Loucy (cell line): ENCODE measurements around the gene KLHL17.

Experiments
- EZH2phosphoT487 ChIP-seq: fragments of 200-600 bp; IDR thresholded peaks from 2 replicates; pipeline ENCODE4 v1.6.1; 2018; ENCODE audit warnings: antibody characterized with exemption, mild to moderate bottlenecking, moderate library complexity, borderline replicate concordance
- TF ChIP-seq, protein P1 (sequence below): fragments of 200-600 bp; sonication (generic); conservative IDR thresholded peaks from 2 replicates; pipeline ENCODE4 v1.5.1; 2014; ENCODE audit warnings: mild to moderate bottlenecking, antibody characterized with exemption, low read length

DNA sequence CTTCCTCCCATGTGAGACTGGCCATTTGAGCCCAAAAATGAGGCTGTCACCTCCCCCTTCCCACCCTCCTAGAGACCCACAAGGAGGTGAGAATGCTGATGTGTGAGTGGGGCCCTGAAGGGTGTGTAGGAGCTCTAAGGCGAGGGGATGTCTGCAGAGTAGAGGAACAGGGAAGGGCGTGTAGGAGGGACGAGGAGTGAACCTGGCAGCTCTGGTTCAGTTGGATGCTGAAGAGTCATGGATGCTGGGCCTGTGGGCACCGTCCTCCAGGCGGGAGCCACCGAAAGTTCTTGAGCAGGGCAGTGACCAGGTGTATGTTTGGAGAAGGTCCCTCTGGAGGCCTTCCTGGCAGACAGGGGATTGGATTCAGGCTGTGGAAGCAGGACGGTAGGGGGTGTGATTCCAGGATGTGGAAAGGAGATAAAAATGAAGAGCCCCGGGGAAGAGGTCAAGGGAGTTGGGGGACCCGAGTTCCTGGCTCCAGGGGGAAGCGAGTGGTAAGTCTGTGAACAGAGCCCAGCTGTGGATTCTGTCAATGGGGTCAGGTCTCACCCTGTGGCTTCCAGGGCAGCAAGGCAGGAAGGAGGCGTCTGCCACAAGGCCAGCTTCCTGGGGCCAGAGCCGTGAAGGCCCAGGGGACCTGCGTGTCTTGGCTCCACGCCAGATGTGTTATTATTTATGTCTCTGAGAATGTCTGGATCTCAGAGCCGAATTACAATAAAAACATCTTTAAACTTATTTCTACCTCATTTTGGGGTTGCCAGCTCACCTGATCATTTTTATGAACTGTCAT is 28.8 kb upstream of the KLHL17 start:
- TF ChIP-seq, protein P1, sequence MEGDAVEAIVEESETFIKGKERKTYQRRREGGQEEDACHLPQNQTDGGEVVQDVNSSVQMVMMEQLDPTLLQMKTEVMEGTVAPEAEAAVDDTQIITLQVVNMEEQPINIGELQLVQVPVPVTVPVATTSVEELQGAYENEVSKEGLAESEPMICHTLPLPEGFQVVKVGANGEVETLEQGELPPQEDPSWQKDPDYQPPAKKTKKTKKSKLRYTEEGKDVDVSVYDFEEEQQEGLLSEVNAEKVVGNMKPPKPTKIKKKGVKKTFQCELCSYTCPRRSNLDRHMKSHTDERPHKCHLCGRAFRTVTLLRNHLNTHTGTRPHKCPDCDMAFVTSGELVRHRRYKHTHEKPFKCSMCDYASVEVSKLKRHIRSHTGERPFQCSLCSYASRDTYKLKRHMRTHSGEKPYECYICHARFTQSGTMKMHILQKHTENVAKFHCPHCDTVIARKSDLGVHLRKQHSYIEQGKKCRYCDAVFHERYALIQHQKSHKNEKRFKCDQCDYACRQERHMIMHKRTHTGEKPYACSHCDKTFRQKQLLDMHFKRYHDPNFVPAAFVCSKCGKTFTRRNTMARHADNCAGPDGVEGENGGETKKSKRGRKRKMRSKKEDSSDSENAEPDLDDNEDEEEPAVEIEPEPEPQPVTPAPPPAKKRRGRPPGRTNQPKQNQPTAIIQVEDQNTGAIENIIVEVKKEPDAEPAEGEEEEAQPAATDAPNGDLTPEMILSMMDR = no peak
- TF ChIP-seq EZH2phosphoT487 = no peak
